Psoas muscle (tissue), 8 donors: ENCODE results near the gene DMAP1. TPM values are rescaled to one million over a fixed set of nuclear protein-coding genes. Genes with fewer than 3 reads are reported as not detected.

Experiments
- ATAC-seq, 4 donors: fragments of 200-7000 bp; cut with Tn5 transposase; one replicate each; pipeline ENCODE4 v1.9.1; 2020; ENCODE audit warnings: moderate library complexity in 3 of 4, mild to moderate bottlenecking in 2 of 4
- DNase-seq, 2 donors: peaks; one replicate each; pipeline ENCODE4 v3.0.0-alpha.2; 2020
- H3K27ac ChIP-seq: fragments of 200-600 bp; one replicate; pipeline ENCODE4 v1.8.0; 2022
- H3K27me3 ChIP-seq, 3 donors: fragments of 200-600 bp in 1 of 3; one replicate each; pipeline versions ENCODE4 v1.6.1 to v1.8.0; 2013 to 2022; ENCODE audit warnings: low read length in 2 of 3, mild to moderate bottlenecking in 2 of 3, moderate library complexity in 1 of 3; ENCODE audit not compliant: insufficient read depth in 3 of 3
- H3K36me3 ChIP-seq, 2 donors: fragments of 200-600 bp in 1 of 2; one replicate each; pipeline versions ENCODE4 v1.6.1 to v1.8.0; 2013 to 2022; ENCODE audit warnings: low read depth in 1 of 2, mild to moderate bottlenecking in 1 of 2, moderate library complexity in 1 of 2; ENCODE audit not compliant: insufficient read depth in 1 of 2
- H3K4me1 ChIP-seq: fragments of 200-600 bp; one replicate; pipeline ENCODE4 v1.8.0; 2022
- H3K4me3 ChIP-seq: fragments of 200-600 bp; one replicate; pipeline ENCODE4 v1.8.0; 2022; ENCODE audit warnings: mild to moderate bottlenecking
- H3K9me3 ChIP-seq: fragments of 200-600 bp; one replicate; pipeline ENCODE4 v1.8.0; 2022
- WGBS, 3 donors: extraction: QIAGEN DNeasy Blood & Tissue Kit; methylation state at CpG; one replicate each; pipeline versions ENCODE4 v1.1.6 to v1.1.7; 2013; 5-methylcytosine and 5-hydroxymethylcytosine counted together
- intact Hi-C, 2 donors: fragments of 100-400 bp; cut with DNase I; formaldehyde crosslinking; loops; one replicate each; pipeline versions ENCODE4 v1.11.0 to v1.14.2; 2022
- polyA plus RNA-seq, 3 donors: library from polyadenylated mRNA; stranded (reverse); fragments of 200-250 nt; gene quantifications; one replicate each; pipeline ENCODE4 v1.2.3, GENCODE V29; 2013
- total RNA-seq, 4 donors: library from RNA; stranded (reverse); fragmentation: NEBNext Ultra II Directional in 2 of 4; extraction: Animal tissue kit (Norgen Biotek cat#: 25700) in 2 of 4; gene quantifications; one replicate each; pipeline versions ENCODE4 v1.2.1 to v1.2.4, GENCODE V29; 2021 to 2023
- TF ChIP-seq, protein P1 (sequence below): fragments of 200-600 bp; IDR thresholded peaks from one replicate; pipeline ENCODE4 v1.8.0; 2022; ENCODE audit warnings: antibody characterized with exemption
- donor health status: healthy with polysubstance abuse.
- donor health status: DM: no; HTN: no; CAD: no; lungs with moderate emphysema.
- donor health status: Bipolar disorder and iron deficiency.
- donor health status: healthy.
- donor health status: DM: yes; HTN: yes; CAD: no.
- donor health status: DM: no; HTN: no; CAD: no.
- donor health status: DM: no; HTN: no; CAD: no.
- donor health status: DM: yes; HTN: yes; CAD: no.

The DMAP1 gene
- total and polyA plus RNA-seq, 7 donors, result 18.3 to 30.5 (median 22.2) TPM

DNA sequence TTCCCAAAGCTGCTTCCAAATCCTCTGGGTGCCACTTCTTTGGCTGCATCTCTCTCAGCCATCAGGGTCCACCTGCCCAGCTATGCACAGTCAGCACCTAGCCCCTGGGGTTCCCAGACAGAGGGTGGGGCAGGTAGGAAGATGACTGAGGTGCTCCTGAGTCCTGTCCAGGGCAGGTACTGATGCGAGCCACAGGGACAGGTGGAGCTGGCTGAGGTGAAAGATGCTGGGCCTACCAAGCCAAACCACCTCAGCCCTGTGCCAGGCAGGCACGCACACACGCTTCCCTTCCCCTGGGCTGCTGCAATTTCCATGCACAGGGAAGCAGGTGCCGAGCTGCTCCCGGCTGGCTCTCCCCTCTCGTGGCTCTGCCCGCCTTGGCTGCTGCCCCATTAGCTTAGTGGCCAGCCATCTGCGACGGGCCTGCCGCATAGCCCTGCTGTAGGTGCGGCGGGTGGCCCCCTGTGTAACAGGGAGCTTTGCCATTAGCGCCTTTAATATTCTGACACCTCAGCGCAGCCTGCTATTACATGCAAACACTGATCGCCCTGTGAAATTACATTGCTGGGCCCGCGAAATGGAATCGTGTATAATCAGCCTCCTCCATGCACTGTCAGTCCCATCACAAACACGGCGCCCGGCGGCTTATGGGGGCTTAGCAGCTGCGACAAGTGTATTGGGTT is 38.9 kb downstream of the DMAP1 start:
- Histone ChIP-seq H3K4me1 (no peaks in the 10 kb centered on the region), H3K4me3 (no peak overlapping the region), H3K27ac (no peak overlapping the region), H3K9me3 (no peaks in the 10 kb centered on the region), H3K36me3 (peaks cover 0 to 23% of the 10 kb centered on the region in 2 donors), H3K27me3 (no peaks in the 10 kb centered on the region)
- WGBS, 3 donors, result 67 to 78% (median 71%) methylated on average over 21 to 23 of the region's 23 CpGs
- intact Hi-C loops, result no loop called here
- TF ChIP-seq, protein P1, sequence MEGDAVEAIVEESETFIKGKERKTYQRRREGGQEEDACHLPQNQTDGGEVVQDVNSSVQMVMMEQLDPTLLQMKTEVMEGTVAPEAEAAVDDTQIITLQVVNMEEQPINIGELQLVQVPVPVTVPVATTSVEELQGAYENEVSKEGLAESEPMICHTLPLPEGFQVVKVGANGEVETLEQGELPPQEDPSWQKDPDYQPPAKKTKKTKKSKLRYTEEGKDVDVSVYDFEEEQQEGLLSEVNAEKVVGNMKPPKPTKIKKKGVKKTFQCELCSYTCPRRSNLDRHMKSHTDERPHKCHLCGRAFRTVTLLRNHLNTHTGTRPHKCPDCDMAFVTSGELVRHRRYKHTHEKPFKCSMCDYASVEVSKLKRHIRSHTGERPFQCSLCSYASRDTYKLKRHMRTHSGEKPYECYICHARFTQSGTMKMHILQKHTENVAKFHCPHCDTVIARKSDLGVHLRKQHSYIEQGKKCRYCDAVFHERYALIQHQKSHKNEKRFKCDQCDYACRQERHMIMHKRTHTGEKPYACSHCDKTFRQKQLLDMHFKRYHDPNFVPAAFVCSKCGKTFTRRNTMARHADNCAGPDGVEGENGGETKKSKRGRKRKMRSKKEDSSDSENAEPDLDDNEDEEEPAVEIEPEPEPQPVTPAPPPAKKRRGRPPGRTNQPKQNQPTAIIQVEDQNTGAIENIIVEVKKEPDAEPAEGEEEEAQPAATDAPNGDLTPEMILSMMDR, result no peak
- DNase-seq (no peak), ATAC-seq (no peak)

DNA sequence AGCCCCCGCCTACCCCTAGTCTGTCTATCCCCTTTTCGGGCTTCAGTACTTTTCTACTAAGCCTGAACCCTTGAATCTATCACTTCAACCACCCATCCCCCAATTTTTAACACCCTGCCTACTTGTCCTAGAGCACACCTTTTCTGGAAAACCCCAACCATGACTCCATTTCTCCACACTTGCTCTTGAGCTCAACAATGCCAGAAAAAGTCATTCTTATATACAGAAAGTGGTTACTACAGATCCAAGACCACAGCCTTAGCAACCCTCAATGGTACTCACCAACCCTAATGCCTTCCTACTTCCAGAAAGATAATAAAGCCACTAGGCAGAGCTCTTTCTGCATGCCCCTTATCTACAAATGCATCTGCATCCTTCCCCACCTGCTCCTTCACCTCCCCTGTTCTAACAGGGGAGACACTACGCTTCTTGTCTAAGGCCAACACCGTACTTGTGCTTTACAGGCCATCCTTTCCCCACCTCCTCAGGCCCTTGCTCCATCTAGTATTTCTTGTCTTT is 41.2 kb downstream of the DMAP1 start:
- no peaks in the 10 kb centered on the region for H3K9me3 ChIP-seq
- TF ChIP-seq, protein P1, result no peak
- DNase-seq (no peak), ATAC-seq (no peak)
- H3K4me1 ChIP-seq, result no peaks in the 10 kb centered on the region
- H3K36me3 ChIP-seq, result peaks cover 0 to 18% of the 10 kb centered on the region in 2 donors
- H3K27me3 ChIP-seq, result no peaks in the 10 kb centered on the region
- intact Hi-C loops, result no loop called here
- H3K4me3 ChIP-seq, result no peak overlapping the region
- H3K27ac ChIP-seq, result no peak overlapping the region
- 96 to 97% (median 96%) methylated on average over 4 of the region's 4 CpGs for WGBS, 3 donors

DNA sequence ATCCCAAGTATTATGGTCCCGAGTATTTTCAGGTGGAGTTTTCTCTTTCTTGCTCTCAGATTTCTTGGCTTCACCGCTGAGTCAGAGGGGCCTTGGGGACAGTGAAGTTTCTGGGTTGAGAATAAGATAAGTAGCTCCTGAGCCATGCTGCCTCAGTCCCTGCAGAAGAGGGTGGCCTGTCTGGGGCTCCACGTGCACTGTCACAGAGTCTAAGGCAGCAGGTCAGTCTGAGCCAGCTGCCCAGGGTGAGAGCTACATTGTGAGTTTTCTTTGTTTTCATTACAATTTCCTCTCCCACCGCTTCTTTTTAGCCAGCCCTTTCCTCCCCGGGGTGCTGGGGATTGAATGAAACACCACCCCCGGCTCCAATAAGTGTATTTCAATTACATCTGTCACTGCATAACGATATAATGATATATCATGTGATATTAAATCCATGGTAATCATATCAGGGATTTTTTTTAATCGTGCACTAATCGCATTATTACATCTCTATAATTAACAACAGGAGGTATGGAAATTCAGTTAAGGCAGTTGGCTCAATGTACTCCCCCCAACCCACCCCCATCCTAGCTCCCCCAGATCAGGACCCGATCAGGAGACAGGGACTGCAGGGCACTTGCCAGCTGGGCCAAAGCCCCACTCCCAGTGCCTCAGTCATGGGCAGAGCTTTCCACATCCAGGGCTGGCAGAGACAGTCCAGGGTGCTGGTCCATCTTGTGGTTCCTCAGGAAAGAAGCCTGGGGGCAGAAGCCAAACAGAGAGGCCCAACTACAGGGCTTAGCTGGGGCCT is 43.7 kb downstream of the DMAP1 start:
- peaks cover 0 to 13% of the 10 kb centered on the region in 2 donors for H3K36me3 ChIP-seq
- H3K4me3 ChIP-seq, result no peak overlapping the region
- 80 to 85% (median 85%) methylated on average over 10 of the region's 10 CpGs for WGBS, 3 donors
- no peaks in the 10 kb centered on the region for H3K9me3 ChIP-seq
- no peaks in the 10 kb centered on the region for H3K4me1 ChIP-seq
- H3K27ac ChIP-seq, result no peak overlapping the region
- no peaks in the 10 kb centered on the region for H3K27me3 ChIP-seq
- intact Hi-C loops, result no loop called here
- no peak for ATAC-seq
- DNase-seq, result no peak
- TF ChIP-seq, protein P1, result no peak

DNA sequence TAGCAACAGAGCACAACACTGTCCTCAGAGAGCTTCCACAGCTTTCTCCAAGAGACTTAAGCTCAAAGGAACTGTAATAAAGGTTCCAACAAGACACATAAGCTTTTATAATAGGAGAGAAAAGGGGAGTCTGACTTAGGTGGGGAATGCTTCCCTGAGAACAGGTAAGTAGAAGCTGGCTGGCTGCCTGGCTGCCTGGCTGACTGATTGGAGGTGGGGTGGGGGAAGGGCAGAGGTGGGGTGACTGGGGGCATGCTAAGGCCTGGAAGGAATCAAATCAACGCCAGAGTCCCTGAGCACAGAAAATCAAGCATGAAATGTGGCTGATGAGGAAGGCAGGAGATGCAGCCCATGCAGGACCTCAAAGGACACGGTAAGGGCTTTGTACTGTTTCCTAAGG is 45.8 kb downstream of the DMAP1 start:
- H3K27ac ChIP-seq, result no peak overlapping the region
- no peaks in the 10 kb centered on the region for H3K4me1 ChIP-seq
- 66 to 96% (median 86%) methylated on average over 2 of the region's 2 CpGs for WGBS, 3 donors
- ATAC-seq, result no peak
- no peak overlapping the region for H3K4me3 ChIP-seq
- peaks cover 0 to 8% of the 10 kb centered on the region in 2 donors for H3K36me3 ChIP-seq
- no peak for DNase-seq
- H3K9me3 ChIP-seq, result no peaks in the 10 kb centered on the region
- intact Hi-C loops, result no loop called here
- H3K27me3 ChIP-seq, result no peaks in the 10 kb centered on the region
- TF ChIP-seq, protein P1, result no peak
